Esophagus muscularis mucosa (tissue), 3 donors: Measurements from ENCODE around the gene FRMD4A.

Experiments used
- POLR2A ChIP-seq: fragments of 450-650 bp; IDR thresholded peaks from one replicate; pipeline ENCODE4 v1.6.1; 2017; ENCODE audit warnings: antibody characterized with exemption, moderate library complexity, mild to moderate bottlenecking, low read depth
- POLR2AphosphoS5 ChIP-seq, 2 donors: sonication (generic); formaldehyde crosslinking; IDR thresholded peaks; one replicate each; pipeline ENCODE4 v1.6.1; 2017; ENCODE audit warnings: antibody characterized with exemption in 2 of 2
- TF ChIP-seq, protein P1 (sequence below), 3 experiments: fragments of 200-600 bp in 2 of 3; fragments of 450-650 bp in 1 of 3; sonication (generic) in 2 of 3; IDR thresholded peaks; one replicate each; pipeline ENCODE4 v1.5.1; 2017 to 2019; ENCODE audit warnings: antibody characterized with exemption in 3 of 3, mild to moderate bottlenecking in 2 of 3, moderate library complexity in 1 of 3

DNA sequence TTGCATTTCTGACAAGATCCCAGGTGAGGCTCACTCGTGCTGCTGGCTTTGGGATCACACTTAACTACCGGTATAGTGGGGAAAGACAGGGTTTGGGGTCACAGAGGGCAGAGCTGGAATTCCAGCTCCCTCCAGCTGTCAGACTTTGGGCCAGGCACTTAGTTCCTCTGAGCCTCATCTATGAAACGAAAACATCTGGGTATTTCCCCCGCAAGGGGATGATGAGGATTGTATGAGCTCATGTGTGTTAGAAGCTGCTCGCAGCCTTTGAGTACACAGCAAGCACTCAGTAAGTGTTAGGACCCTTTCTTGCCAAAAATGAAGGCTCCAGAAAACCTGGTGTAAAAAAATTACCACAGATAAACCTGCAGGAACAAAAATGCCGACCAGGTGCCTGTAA, 677.9 kb downstream of the FRMD4A start:
- TF ChIP-seq POLR2A (no peak), POLR2AphosphoS5 (IDR thresholded peaks at IDR 0.05) (no peak)
- TF ChIP-seq, protein P1, sequence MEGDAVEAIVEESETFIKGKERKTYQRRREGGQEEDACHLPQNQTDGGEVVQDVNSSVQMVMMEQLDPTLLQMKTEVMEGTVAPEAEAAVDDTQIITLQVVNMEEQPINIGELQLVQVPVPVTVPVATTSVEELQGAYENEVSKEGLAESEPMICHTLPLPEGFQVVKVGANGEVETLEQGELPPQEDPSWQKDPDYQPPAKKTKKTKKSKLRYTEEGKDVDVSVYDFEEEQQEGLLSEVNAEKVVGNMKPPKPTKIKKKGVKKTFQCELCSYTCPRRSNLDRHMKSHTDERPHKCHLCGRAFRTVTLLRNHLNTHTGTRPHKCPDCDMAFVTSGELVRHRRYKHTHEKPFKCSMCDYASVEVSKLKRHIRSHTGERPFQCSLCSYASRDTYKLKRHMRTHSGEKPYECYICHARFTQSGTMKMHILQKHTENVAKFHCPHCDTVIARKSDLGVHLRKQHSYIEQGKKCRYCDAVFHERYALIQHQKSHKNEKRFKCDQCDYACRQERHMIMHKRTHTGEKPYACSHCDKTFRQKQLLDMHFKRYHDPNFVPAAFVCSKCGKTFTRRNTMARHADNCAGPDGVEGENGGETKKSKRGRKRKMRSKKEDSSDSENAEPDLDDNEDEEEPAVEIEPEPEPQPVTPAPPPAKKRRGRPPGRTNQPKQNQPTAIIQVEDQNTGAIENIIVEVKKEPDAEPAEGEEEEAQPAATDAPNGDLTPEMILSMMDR (IDR thresholded peaks at IDR 0.05) = no peak
